ENCODE data around the gene SNX5.

SNX5 gene

DNA sequence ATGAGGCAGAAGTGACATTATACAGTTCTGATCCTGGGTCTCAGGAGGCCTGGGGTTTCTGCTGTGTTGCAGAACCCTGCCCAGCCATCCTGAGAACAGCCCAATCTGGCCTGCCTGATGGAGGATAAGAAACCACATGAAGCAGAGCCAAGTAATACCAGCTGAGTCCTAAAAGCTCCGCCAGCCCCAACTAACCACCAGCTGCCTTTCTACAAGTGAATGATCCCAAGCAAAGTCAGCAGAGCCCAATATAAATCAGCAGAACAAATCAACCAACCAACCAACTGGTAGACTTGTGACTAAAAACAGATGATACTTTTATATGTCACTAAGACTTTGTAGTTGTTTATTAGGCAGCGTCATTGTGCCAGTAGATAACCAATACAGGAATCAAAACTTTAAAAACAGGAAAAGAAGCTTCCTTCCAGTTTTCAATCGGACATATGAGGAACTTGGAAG, 52.1 kb downstream of the SNX5 start:
- no peak for DNase-seq (ENCODE audit: low read depth)

DNA sequence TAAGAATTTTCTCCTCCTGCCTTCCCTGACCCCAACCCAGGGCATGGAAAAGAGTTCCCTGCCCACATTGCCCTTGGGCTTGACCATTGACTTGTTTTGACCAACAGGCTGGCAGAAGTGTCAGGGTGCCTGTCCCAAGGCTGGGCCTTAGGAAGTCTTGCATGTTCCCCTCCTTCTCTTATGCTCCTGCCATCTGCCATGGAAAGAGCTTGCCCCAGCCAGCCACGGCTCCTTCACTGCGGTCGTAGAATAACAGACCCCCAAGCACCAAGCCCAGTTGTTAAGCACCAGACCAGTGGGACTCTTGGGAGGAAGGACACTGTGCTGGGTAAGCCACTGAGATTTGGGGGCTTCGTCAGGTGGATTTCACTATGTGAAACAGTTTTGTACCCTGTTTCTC, 53.6 kb downstream of the SNX5 start:
- no peak for DNase-seq (ENCODE audit: low read depth)

DNA sequence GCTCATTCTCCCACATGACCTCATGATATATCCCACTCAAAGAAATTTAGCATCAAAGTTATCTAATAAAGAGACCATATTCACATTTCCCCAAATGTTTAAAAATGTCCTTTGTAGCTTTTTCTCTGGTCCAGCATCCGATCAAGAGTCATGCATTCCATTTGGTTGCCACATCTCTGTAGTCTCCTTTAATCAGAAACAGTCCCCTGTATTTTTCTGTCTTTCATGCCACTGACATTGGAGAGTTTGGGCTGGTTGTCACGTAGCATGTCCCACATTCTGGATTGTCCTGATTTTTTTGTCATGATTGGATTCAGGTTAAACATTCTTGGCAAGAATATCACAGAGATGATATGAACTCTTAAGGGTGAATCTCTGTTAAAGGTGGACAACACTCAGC, 55.7 kb downstream of the SNX5 start:
- no peak for DNase-seq (ENCODE audit: low read depth)

DNA sequence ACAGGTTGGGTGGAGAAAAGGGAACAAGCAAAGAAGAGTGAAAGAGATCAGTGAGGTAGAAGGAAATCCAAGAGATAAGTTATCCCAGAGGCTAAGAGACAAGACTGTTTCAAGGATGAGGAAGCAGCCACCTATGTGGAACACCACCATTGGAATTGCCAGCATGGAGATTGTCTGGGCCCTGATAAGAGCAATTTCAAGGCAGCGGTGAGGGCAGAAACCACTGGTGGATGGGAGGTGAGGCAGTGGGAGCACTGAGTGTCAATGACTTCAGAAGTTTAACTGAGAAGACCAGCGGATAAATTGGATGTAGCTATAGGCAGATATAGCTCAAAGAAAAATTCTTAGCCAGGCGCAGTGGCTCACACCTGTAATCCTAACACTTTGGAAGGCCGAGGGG, 56.7 kb downstream of the SNX5 start:
- DNase-seq (ENCODE audit: low read depth) = no peak

DNA sequence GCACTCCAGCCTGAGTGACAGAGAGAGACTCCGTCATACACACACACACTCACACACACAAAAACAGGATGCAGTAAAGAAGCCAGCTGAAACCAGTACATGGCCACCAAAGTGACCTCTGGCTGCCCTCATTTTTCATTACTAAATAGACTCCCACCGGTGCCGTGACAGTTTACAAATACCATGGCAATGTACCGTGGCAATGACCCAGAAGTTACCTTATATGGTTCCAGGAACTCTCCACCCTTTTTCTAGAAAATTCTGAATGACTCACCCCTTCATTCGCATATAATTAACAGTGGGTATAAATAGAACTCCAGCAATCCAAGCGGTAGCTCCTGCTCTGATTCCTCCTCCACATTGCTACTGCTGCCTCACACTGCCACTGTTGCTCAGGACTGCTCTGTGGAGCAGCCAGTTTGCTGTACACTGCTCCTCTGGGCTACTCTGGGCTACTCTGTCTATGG, 57.7 kb downstream of the SNX5 start:
- no peak for DNase-seq (ENCODE audit: low read depth)

DNA sequence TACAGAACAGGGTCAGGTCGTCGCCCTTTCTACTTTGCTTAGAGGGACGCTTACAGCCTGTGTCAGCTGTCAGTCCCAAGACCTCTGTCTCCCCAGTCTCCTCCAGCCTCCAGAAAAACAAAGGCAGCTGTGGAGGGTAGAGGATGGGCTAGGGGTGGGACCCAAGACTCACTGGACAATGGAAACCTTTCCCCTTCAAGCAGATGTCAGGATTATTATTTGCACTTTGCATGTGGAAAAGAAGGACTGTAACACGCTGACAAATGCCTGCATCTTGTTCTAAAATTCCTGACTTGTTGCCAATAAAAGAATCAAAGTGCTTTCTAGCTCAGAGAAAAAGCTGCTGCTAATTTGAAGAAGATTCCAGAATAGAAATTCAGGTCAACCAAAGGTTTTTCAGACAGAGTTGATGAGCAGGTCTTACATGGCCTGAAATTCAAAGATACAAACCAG, 58.7 kb downstream of the SNX5 start:
- no peak for DNase-seq (ENCODE audit: low read depth)

DNA sequence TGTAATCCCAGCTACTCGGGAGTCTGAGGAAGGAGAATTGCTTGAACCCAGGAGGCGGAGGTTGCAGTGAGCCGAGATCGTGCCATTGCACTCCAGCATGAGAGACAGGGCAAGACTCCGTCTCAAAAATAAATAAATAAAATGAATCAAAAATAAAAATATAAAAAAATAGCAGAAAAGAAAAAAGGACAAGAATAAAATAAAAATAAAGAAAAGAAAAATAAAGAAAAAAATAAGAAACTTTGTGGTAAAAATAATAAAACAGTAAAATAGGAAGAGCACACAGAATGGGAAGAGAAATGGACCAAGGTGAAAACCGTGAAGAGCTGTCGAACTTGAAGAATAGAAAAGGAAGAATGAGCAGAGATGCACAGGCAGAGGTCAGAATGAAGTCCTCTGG, 63.0 kb downstream of the SNX5 start:
- DNase-seq (ENCODE audit: low read depth) = no peak

DNA sequence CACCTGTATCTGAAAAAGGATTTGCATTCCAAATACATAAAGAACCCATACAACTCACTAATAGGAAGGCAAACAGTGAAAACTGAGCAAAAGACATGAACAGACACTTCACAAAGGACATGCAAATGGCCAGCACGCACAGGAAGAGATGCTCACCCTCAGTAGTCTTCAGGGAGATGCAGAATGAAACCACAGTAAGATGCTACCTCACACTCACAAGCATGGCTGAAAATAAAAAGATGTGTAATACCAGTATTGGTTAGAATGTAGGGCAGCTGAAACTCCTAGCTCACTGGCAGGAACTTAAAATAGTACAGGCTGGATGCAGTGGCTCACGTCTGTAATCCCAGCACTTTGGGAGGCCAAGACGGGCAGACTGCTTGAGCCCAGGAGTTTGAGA, 64.6 kb downstream of the SNX5 start:
- DNase-seq (ENCODE audit: low read depth) = no peak

DNA sequence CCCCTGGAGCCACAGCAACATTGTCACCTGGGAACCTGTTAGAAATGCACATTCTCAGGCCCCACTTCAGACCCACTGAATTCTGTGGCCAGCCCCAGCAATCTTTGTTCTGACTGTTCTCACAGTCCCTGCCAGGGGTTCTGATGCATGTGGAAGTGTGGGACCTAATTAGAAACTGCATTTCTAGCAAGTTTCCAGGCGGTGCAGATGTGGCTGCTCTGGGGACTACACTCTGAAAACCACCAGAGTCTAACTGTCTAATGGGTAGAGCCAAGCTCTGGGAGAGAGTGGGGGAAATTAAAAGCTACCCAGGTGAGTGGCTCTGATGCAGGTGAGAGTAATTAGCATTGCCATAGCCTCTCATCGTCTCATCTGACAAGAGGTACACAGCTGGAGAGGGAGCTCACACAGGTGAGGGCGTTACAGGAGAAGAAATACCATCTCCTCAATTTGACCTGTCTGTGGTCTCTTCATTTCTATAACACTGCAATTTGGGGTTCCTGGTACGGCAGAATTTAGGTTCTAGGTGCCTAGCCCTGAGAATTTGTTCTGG, 66.0 kb downstream of the SNX5 start:
- DNase-seq (ENCODE audit: low read depth) = no peak

DNA sequence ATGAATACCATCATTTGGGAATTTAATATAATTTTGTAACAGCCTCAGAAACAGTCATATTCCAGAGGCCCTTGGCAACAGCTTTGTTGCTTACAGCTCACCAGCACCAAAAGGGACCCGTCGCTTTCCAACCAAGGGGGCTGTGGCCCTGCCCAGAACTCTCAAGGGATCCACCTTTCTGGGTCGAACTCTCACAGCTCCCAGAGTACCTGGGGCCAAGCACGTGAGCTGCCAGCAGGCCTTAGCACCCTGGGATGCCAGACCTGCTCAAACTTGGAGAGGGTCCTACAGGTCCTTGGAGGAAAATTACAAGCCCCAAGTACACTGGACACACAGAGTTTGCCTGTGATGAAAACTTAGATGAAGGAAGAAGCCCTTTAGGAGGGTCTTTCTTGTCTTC, 66.6 kb downstream of the SNX5 start:
- DNase-seq (ENCODE audit: low read depth) = no peak

DNA sequence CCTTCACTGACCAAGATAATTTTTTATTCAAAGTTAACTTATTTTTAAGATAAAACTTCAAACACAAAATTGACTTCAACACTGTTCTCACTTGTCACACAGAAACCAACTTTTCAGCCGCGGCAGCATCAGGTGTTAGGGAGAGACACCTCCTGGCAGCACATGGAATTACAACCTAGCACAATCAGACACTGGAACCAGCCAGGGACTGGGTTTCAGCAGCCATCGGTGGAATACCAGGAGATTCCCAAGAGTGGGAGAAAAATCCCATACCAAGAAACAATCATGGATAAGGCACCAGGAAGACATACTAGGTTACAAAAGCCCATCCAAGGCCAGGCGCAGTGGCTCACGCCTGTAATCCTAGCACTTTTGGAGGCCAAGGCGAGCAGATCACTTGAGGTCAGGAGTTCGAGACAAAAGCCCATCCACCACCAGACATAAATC, 70.0 kb downstream of the SNX5 start:
- DNase-seq (ENCODE audit: low read depth) = peak; percentile 52

DNA sequence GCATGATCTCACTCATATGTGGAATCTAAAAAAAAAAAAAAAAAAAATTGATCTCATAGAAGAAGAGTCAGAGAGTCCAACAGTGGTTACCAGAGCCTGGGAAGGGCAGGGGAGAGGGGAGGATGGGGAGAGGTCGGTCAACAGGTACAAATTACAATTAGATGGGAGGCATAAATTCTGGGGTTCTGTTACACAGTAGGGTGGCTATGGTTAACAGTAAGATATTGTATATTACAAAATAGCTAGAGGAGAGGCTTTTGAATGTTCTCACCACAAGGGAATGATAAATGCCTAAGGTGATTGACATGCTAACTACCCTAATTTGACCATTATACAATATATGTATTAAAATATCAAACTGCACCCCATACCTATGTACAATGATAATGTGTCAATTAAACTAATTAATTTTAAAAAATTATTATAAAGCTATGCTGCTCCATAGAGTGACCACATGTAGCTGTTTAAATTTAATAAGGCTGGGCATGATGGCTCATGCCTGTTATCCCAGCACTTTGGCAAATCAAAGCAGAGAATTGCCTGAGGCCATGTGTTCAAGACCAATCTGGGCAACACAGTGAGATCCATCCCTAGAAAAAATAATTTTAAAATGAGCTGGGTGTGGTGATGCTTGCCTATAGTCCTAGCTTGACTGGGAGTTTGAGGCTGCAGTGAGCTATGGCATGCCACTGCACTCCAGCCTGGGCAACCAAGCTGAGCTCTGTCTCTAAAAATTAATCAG, 70.9 kb downstream of the SNX5 start:
- DNase-seq (ENCODE audit: low read depth) = no peak

DNA sequence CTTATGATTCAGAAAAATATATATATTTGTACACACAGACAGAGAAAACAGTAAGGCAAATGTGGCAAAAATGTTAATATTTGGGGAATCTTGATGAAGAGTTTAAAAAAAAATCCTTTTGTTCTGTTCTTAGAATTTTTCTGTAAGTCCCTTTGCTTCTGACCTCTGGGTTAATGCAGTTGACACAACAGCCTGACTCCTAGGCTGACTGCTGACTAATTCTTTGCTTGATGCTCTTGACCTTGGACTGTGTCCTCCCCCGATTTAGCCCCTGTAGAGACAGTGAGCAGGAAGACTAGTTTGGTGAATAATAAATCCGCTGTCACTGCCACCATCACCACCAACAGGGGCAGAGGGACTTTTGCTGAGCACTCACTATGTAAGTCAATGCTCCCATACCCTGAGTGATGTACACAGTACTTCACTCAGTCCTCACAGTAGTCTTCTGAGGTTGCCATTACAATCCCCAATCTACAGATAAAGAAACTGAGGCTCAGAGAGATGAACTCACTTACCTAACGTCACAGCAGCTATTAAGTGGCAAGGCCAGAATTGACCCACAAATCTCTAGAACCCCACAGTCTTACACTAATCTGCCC, 71.7 kb downstream of the SNX5 start:
- DNase-seq (ENCODE audit: low read depth) = no peak

DNA sequence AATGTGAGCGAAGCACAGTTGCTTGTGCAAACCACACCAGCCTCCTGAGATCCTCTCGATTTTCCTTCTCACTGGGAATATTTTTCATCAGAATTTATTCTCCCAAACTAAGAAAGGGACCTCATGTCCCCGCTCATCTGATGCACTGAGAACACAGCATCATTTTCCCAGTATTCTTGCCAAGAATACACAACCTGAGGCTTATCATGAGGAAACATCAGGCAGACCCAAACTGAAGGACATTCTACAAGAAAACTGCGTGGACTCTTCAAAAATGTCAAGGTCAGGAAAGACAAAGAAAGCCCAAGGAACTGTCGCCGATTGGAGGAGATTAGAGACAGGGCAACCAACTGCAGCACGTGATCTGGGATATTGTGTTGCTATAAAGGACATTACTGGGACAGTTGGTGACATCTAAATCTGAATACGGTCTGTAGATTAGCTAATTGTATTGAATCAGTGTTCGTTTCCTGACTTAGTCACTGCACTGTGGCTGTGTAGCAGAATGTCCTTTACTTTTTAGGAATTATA, 72.3 kb downstream of the SNX5 start:
- no peak for DNase-seq (ENCODE audit: low read depth)

DNA sequence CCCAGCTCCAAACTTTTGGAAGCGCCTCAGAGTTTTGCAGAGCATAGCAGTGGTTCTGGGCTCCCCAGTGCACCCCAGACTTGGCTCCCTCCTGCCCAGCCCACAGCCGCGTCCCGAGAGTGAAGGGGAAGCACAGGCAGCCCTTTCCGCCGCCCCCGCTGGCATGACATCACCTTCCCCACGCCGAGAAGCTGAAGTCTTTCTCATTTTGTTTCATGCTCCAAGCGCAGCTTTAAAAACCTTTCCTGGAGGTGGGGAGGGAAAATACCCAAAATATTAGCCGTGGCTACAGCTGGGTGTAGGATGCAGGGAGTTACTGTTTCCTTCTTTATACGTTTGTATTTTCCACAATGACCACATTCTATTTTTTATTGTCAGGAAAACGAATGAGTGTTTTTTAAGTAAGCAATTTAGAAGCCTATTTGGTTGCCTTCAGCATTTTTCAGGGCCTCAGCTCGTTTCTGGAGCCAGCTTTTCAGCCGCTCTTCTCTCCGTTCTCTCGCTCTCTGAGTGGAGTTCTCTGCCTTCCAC, 72.9 kb downstream of the SNX5 start:
- peak; percentile 52 for DNase-seq (ENCODE audit: low read depth)

DNA sequence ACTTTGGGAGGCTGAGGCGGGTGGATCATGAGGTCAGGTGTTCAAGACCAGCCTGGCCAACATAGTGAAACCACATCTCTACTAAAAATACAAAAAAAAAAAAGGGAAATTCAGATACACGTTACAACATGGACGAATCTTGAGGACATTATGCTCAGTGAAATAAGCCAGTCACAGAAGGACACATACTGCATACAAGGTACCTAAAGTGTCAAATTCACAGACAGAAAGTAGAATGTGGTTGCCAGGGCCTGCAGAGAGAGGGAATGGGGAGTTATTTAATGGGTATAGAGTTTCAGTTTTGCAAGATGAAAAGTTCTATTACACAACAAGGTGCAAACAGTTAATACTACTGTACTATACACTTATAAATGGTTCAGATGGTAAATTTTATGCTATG, 75.1 kb downstream of the SNX5 start:
- DNase-seq (ENCODE audit: low read depth) = no peak

DNA sequence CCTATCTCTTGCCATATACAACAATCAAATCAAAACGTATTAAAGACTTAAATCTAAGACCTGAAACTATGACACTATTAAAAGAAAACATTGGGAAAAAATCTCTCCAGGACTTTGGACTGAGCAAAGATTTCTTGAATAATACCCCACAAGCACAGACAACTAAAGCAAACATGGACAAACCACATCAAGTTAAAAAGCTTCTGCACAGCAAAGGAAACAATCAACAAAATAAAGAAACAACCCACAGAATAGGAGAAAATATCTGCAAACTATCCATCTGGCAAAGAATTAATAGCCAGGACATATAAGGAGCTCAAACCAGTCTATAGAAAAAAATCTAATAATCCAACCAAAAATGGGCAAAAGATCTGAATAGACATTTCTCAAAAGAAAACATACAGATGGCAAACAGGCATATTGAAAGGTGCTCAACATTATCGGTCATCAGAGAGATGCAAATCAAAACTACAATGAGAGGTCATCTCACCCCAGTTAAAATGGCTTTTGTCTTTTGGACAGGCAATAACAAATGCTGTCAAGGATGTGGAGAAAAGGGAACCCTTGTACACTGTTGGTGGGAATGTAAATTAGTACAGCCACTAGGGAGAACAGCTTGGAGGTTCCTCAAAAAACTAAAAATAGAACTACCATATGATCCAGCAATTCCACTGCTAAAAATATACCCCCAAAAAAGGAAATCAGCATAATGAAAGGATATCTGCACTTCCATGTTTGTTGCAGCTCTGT, 76.2 kb downstream of the SNX5 start:
- no peak for DNase-seq (ENCODE audit: low read depth)

Data from activated T-cell treated with anti-CD3 and anti-CD28 coated beads for 24 hours (primary cell).